ENCODE measurements around the gene SPEN.
"Not testable (repeated sequence)": the region's sequence is repeated elsewhere in the genome, so short reads cannot be mapped to it uniquely, and the experiment has no call there.

SPEN gene

GRCh38 chr1:15966081-15966955, 118.8 kb downstream of the SPEN start:
- DNase-seq: no peak

- no peak for DNase-seq
Measured at GRCh38 chr1:15966956-15967344, 119.4 kb downstream of the SPEN start.

GRCh38 chr1:15968172-15968571, 120.7 kb downstream of the SPEN start:
- DNase-seq: no peak

GRCh38 chr1:15969321-15969880, 121.9 kb downstream of the SPEN start:
- DNase-seq: no peak

- no peak for DNase-seq
Measured at GRCh38 chr1:15970911-15971310, 123.4 kb downstream of the SPEN start.

- DNase-seq: no peak
Measured at GRCh38 chr1:15972409-15972808, 124.9 kb downstream of the SPEN start.

- no peak for DNase-seq
Measured at GRCh38 chr1:15973772-15974171, 126.3 kb downstream of the SPEN start.

- no peak for DNase-seq
Measured at GRCh38 chr1:15974855-15975254, 127.3 kb downstream of the SPEN start.

- no peak for DNase-seq
Measured at GRCh38 chr1:15975358-15975804, 127.9 kb downstream of the SPEN start.

GRCh38 chr1:15975805-15976680, 128.5 kb downstream of the SPEN start, which contains the start of gene ZBTB17:
TSS of gene ZBTB17 (minus strand) at chr1:15976101. CDS start at chr1:15948495, 27,606 bp downstream.
- DNase-seq: peak; percentile 93

- DNase-seq: not testable (repeated sequence)
Measured at GRCh38 chr1:15977947-15978346, 130.4 kb downstream of the SPEN start.

- no peak for DNase-seq
Measured at GRCh38 chr1:15981679-15982078, 134.2 kb downstream of the SPEN start.

- no peak for DNase-seq
Measured at GRCh38 chr1:15983275-15983674, 135.8 kb downstream of the SPEN start.

GRCh38 chr1:15985611-15986297, 138.2 kb downstream of the SPEN start:
- no peak for DNase-seq

- DNase-seq: no peak
Measured at GRCh38 chr1:15988856-15989736, 141.6 kb downstream of the SPEN start.

GRCh38 chr1:15989776-15990175, 142.3 kb downstream of the SPEN start:
- no peak for DNase-seq

Measured in COR-L47 (cell line).